ENCODE results near the gene CIBAR2.

- TF ChIP-seq CTCF (IDR thresholded peaks at IDR 0.05) (no peak), POLR2A (IDR thresholded peaks at IDR 0.05) (no peak)
These were observed 39.3 kb downstream of the CIBAR2 start for GRCh38 chr16:85072947-85073346.
